ENCODE measurements around the gene KIF17. TPM values are rescaled to one million over a fixed set of nuclear protein-coding genes. Genes with fewer than 3 reads are reported as not detected.

Gene KIF17
- polyA plus RNA-seq, 2 of the 4 experiments (the other 2 are of a cell fraction): 0.78 to 1.0 TPM

GRCh38 chr1:20710469-20711284 lies 7.1 kb downstream of the KIF17 start:
- no peaks in the 10 kb centered on the region for H3K9me3 ChIP-seq
- DNase-seq (ENCODE audit: low read depth in 1 of 2, low spot score in 1 of 2) (no peak), FAIRE-seq (no peak), ATAC-seq (no peak)
- POLR2A ChIA-PET: no interaction called here
- no peaks in the 10 kb centered on the region for H3K4me1 ChIP-seq
- TF ChIP-seq EHF (CRISPR knock-in tag; IDR thresholded peaks at IDR 0.05) (no peak), TFCP2L1 (CRISPR knock-in tag; IDR thresholded peaks at IDR 0.05) (no peak), RNF2 (IDR thresholded peaks at IDR 0.05; ENCODE audit: borderline replicate concordance, low read depth) (no peak), EHMT2 (IDR thresholded peaks at IDR 0.05; ENCODE audit: low read depth) (no peak), NR3C1 (IDR thresholded peaks at IDR 0.05) (no peak), NPAS2 (CRISPR knock-in tag; IDR thresholded peaks at IDR 0.05; ENCODE audit: borderline replicate concordance) (no peak), HOXB5 (CRISPR knock-in tag; IDR thresholded peaks at IDR 0.05) (no peak), PBX3 (IDR thresholded peaks at IDR 0.05) (no peak), FOSB (CRISPR knock-in tag; IDR thresholded peaks at IDR 0.05) (no peak), E2F6 (IDR thresholded peaks at IDR 0.05; ENCODE audit: borderline replicate concordance, low read depth) (no peak), ZFP36 (IDR thresholded peaks at IDR 0.05; ENCODE audit: borderline replicate concordance, partially characterized antibody) (no peak), REST (IDR thresholded peaks at IDR 0.05) (no peak), TP53 (CRISPR knock-in tag; IDR thresholded peaks at IDR 0.05) (no peak), MYC (IDR thresholded peaks at IDR 0.05; ENCODE audit: borderline replicate concordance, low read length) (no peak), MAZ (IDR thresholded peaks at IDR 0.05; ENCODE audit: borderline replicate concordance, low read depth, low read length) (no peak), ZC3H11A (IDR thresholded peaks at IDR 0.05) (no peak), CHD4 (IDR thresholded peaks at IDR 0.05; ENCODE audit: borderline replicate concordance) (no peak), CBX8 (IDR thresholded peaks at IDR 0.05) (no peak), NFE2L2 (conservative IDR thresholded peaks at IDR 0.05; ENCODE audit: low read length) (no peak)
- no peak overlapping the region for H3K4me3 ChIP-seq
- WGBS (ENCODE audit: missing lambda C conversion rate): 89% methylated on average over 18 of the region's 18 CpGs
- H3K4me2 ChIP-seq: no peak overlapping the region
- CTCF ChIA-PET: interaction anchor here (0.6 to 0.8 kb wide), 2 partner anchors 11 to 445 kb away, joined by 3 read pairs; no protein-coding TSS in a partner anchor
- H3K27ac ChIP-seq: no peak overlapping the region

- no peak overlapping the region for H3K4me3 ChIP-seq
- no peak overlapping the region for H3K27ac ChIP-seq
- ChIA-PET POLR2A (no interaction called here), CTCF (no interaction called here)
- ATAC-seq (no peak), DNase-seq (ENCODE audit: low read depth in 1 of 2, low spot score in 1 of 2) (no peak), FAIRE-seq (no peak)
- WGBS (ENCODE audit: missing lambda C conversion rate): 96% methylated on average over 3 of the region's 3 CpGs
- no peak overlapping the region for H3K4me2 ChIP-seq
- H3K4me1 ChIP-seq: no peaks in the 10 kb centered on the region
- TF ChIP-seq MYC (IDR thresholded peaks at IDR 0.05; ENCODE audit: borderline replicate concordance, low read length) (no peak), CHD4 (IDR thresholded peaks at IDR 0.05; ENCODE audit: borderline replicate concordance) (no peak), RFX5 (IDR thresholded peaks at IDR 0.05) (no peak), MAZ (IDR thresholded peaks at IDR 0.05; ENCODE audit: borderline replicate concordance, low read depth, low read length) (no peak), ELK1 (IDR thresholded peaks at IDR 0.05; ENCODE audit: low read depth, low read length) (no peak), HEYL (CRISPR knock-in tag; IDR thresholded peaks at IDR 0.05) (no peak), RNF2 (IDR thresholded peaks at IDR 0.05; ENCODE audit: borderline replicate concordance, low read depth) (no peak), TP53 (CRISPR knock-in tag; IDR thresholded peaks at IDR 0.05) (no peak), RCOR1 (IDR thresholded peaks at IDR 0.05; ENCODE audit: low read depth, low read length) (no peak), USF2 (IDR thresholded peaks at IDR 0.05) (no peak), POLR2A (IDR thresholded peaks at IDR 0.05; ENCODE audit: low read length) (no peak), HOXB13 (CRISPR knock-in tag; IDR thresholded peaks at IDR 0.05; ENCODE audit: low read depth) (no peak), FOSB (CRISPR knock-in tag; IDR thresholded peaks at IDR 0.05) (no peak), CBX2 (IDR thresholded peaks at IDR 0.05; ENCODE audit: borderline replicate concordance, low read depth) (no peak)
- H3K9me3 ChIP-seq: no peaks in the 10 kb centered on the region
These were observed 7.9 kb downstream of the KIF17 start for GRCh38 chr1:20709868-20710267.
